ENCODE results near the gene WNT9B. TPM values are rescaled to one million over a fixed set of nuclear protein-coding genes. Genes with fewer than 3 reads are reported as not detected.

WNT9B gene
- total and polyA plus RNA-seq, 4 experiments from 2014 or later: not detected

DNA sequence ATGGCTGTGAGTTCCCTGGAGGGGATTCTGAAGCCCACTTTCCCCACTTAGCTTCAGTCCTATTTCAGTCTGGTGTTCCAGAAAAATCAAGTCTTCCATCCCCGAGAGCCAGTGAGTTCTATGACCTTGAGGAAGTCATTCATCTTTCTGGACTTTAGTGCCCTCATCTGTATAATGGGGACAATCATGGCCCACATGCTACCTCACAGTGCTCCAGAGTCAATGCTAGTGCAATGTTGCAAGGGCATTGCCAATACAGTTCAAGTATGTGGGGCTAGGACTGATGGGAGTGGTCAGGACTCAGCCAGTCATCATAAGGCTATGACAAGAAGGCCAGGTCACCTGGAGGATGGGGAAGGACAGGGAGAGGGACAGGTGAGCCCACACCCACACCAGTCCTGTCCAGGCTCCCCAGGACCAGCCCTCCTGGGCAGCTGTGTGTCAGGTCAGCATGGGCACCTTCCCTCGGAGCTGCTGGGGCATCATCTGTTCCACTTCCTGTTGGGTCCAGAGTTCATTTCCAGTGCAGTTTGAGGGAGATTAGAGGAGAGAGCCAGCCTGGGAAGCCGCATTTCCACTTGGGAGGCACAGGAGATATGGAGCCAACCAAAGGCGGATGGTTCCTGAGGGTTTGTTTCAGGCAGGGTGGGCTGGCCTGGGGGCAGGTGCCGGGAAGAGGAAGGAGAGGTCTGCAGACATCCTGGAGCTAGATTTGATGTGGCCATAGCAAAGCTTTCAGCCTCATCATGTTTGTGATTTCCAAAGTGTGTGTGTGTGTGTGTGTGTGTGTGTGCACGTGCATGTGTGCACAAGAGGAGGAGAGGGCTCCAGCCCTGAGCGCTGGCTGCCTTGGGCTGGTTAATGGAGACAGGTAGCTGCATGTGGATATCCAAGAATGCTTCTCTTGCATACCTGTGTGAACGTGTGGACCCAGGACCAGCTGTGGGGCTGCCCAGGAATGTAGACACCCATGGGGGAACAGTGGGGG lies 3.9 kb upstream of the WNT9B start:
- H3K36me3 ChIP-seq (ENCODE audit: insufficient read depth, low read length): no peaks in the 10 kb centered on the region
- Mint-ChIP-seq H3K27ac (no peak overlapping the region), H3K27me3 (peaks cover 39 to 55% of the 10 kb centered on the region in 2 donors), H3K4me3 (no peak overlapping the region), H3K36me3 (peaks cover 3% of the 10 kb centered on the region in 2 donors), H3K4me1 (peaks cover 4 to 15% (median 10%) of the 10 kb centered on the region in 4 donors), H3K9me3 (peaks cover 2 to 18% (median 12%) of the 10 kb centered on the region in 8 donors)
- no peak overlapping the region for H3K27ac ChIP-seq (ENCODE audit: low read depth, low read length)
- peaks cover 22% of the 10 kb centered on the region for H3K27me3 ChIP-seq (ENCODE audit: insufficient read depth, low read length)
- no peak overlapping the region for H3K4me3 ChIP-seq (ENCODE audit: low read length in 2 of 2)
- ChIA-PET CTCF (ENCODE audit: partially characterized antibody) (no interaction called here), POLR2A (ENCODE audit: partially characterized antibody) (no interaction called here)
- peaks cover 0 to 10% of the 10 kb centered on the region in 2 donors for H3K9me3 ChIP-seq (ENCODE audit: control insufficient read depth in 1 of 2, low read length in 2 of 2)
- intact Hi-C loops (cut with micrococcal nuclease): no loop called here
- peaks cover 8% of the 10 kb centered on the region for H3K4me1 ChIP-seq (ENCODE audit: insufficient read depth, low read length)
- no peak for DNase-seq

DNA sequence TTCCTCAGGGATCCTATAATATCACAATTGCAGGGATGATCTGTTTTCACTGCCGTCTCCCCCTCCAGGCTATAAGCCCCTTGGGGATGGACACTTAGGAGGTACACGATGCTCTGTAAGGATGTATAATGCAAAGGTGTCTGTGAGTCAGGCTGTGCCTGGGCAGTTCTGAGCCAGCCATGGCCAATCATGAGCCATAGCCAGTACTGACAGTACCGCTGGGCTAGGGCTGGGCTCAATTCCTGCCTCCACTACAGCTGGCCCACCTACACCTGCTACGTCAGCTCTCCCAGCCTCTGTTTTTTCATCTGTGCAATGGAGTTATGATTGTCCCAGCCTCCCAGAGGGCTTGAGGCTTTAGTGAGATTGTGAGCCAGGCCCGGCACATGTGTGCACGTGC lies 2.8 kb upstream of the WNT9B start:
- intact Hi-C loops (cut with micrococcal nuclease): no loop called here
- Mint-ChIP-seq H3K4me1 (peaks cover 6 to 15% (median 12%) of the 10 kb centered on the region in 4 donors), H3K27me3 (peaks cover 41 to 59% of the 10 kb centered on the region in 2 donors), H3K9me3 (peaks cover 0 to 8% (median 2%) of the 10 kb centered on the region in 8 donors), H3K27ac (peak overlapping the region in 1 of 7 donors; percentile 70), H3K4me3 (no peak overlapping the region), H3K36me3 (peaks cover 0 to under 1% of the 10 kb centered on the region in 2 donors)
- Histone ChIP-seq H3K4me1 (ENCODE audit: insufficient read depth, low read length) (peaks cover 8% of the 10 kb centered on the region), H3K9me3 (ENCODE audit: control insufficient read depth in 1 of 2, low read length in 2 of 2) (peaks cover 0 to under 1% of the 10 kb centered on the region in 2 donors), H3K27ac (ENCODE audit: low read depth, low read length) (no peak overlapping the region), H3K36me3 (ENCODE audit: insufficient read depth, low read length) (no peaks in the 10 kb centered on the region), H3K27me3 (ENCODE audit: insufficient read depth, low read length) (peaks cover 29% of the 10 kb centered on the region), H3K4me3 (ENCODE audit: low read length in 2 of 2) (no peak overlapping the region)
- ChIA-PET CTCF (ENCODE audit: partially characterized antibody) (no interaction called here), POLR2A (ENCODE audit: partially characterized antibody) (no interaction called here)
- DNase-seq: no peak

DNA sequence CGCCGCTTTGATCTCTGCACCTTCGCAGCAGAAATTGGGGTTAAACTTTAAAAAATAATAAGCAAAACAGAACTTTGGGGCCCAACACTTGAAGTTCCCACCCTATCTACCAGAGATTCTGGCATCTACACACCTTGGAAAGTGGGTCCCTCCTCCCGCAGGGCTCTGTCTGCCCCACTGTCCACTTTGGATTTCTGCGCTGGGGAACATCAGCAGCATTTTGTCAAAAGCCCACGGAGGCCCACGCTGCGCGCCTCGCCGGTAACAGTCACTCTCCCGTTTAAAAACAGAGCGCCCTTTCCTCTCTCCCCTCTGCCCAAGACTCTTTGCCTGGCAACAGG lies 725 bp upstream of the WNT9B start:
- ChIA-PET CTCF (ENCODE audit: partially characterized antibody) (no interaction called here), POLR2A (ENCODE audit: partially characterized antibody) (no interaction called here)
- Histone ChIP-seq H3K4me1 (ENCODE audit: insufficient read depth, low read length) (peaks cover 8% of the 10 kb centered on the region), H3K9me3 (ENCODE audit: control insufficient read depth in 1 of 2, low read length in 2 of 2) (no peaks in the 10 kb centered on the region), H3K27ac (ENCODE audit: low read depth, low read length) (no peak overlapping the region), H3K27me3 (ENCODE audit: insufficient read depth, low read length) (peaks cover 29% of the 10 kb centered on the region), H3K4me3 (ENCODE audit: low read length in 2 of 2) (no peak overlapping the region), H3K36me3 (ENCODE audit: insufficient read depth, low read length) (no peaks in the 10 kb centered on the region)
- no peak overlapping the region for H3K27ac Mint-ChIP-seq
- H3K9me3 Mint-ChIP-seq: peaks cover 0 to 2% (median 0%) of the 10 kb centered on the region in 8 donors
- peaks cover 44 to 67% of the 10 kb centered on the region in 2 donors for H3K27me3 Mint-ChIP-seq
- peak overlapping the region in 6 of 8 donors; percentile 7 to 71 (median 52) for H3K4me3 Mint-ChIP-seq
- intact Hi-C loops (cut with micrococcal nuclease): no loop called here
- no peak for DNase-seq
- no peaks in the 10 kb centered on the region for H3K36me3 Mint-ChIP-seq
- peaks cover 6 to 15% (median 11%) of the 10 kb centered on the region in 4 donors for H3K4me1 Mint-ChIP-seq

DNA sequence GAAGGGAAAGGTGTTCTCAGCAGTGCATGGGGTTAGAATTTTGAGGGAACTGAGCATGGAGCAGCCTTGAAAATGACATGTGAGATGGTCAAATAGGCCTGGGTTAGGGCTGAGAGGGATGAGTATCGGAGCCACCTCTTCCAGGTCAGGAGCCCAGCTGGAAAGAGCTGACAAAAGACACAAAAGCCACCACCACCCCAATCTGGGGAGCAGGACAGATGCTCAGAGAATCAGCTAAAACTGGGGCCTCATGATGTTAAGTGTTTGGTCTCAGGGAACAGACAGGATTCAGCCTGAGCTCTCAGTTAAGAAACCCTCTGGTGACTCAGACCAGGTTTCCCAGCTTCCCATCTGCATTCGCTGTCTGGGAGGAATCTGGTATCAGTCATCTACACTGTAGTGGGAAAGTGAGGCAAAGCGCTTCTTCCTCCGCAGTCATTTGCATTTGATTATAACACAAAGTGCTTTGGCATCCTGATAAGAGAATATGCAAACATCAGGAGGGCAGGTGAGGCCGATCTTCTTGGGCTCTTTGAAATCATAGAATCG lies 2.6 kb downstream of the WNT9B start:
- peaks cover 6 to 15% (median 11%) of the 10 kb centered on the region in 4 donors for H3K4me1 Mint-ChIP-seq
- no peak overlapping the region for H3K27ac ChIP-seq (ENCODE audit: low read depth, low read length)
- CTCF ChIA-PET (ENCODE audit: partially characterized antibody): interaction anchor here (0.6 to 1.4 kb wide), 2 partner anchors 9 to 11 kb away, joined by 3 to 6 read pairs; no protein-coding TSS in a partner anchor
- H3K4me1 ChIP-seq (ENCODE audit: insufficient read depth, low read length): peaks cover 8% of the 10 kb centered on the region
- intact Hi-C loops (cut with micrococcal nuclease): no loop called here
- no peak for DNase-seq
- H3K4me3 Mint-ChIP-seq: no peak overlapping the region
- H3K4me3 ChIP-seq (ENCODE audit: low read length in 2 of 2): no peak overlapping the region
- no peaks in the 10 kb centered on the region for H3K9me3 ChIP-seq (ENCODE audit: control insufficient read depth in 1 of 2, low read length in 2 of 2)
- peaks cover 20% of the 10 kb centered on the region for H3K27me3 ChIP-seq (ENCODE audit: insufficient read depth, low read length)
- peak overlapping the region in 1 of 7 donors; percentile 8 for H3K27ac Mint-ChIP-seq
- H3K36me3 ChIP-seq (ENCODE audit: insufficient read depth, low read length): no peaks in the 10 kb centered on the region
- no peaks in the 10 kb centered on the region for H3K36me3 Mint-ChIP-seq
- POLR2A ChIA-PET (ENCODE audit: partially characterized antibody): no interaction called here
- H3K27me3 Mint-ChIP-seq: peaks cover 45 to 53% of the 10 kb centered on the region in 2 donors
- H3K9me3 Mint-ChIP-seq: peaks cover 0 to 4% (median 0%) of the 10 kb centered on the region in 8 donors

- Mint-ChIP-seq H3K27ac (no peak overlapping the region), H3K4me3 (no peak overlapping the region), H3K36me3 (no peaks in the 10 kb centered on the region), H3K9me3 (peaks cover 0 to 4% (median 0%) of the 10 kb centered on the region in 8 donors), H3K27me3 (peaks cover 45 to 49% of the 10 kb centered on the region in 2 donors), H3K4me1 (peaks cover 6 to 15% (median 11%) of the 10 kb centered on the region in 4 donors)
- POLR2A ChIA-PET (ENCODE audit: partially characterized antibody): no interaction called here
- Histone ChIP-seq H3K27ac (ENCODE audit: low read depth, low read length) (no peak overlapping the region), H3K27me3 (ENCODE audit: insufficient read depth, low read length) (peaks cover 20% of the 10 kb centered on the region), H3K9me3 (ENCODE audit: control insufficient read depth in 1 of 2, low read length in 2 of 2) (no peaks in the 10 kb centered on the region), H3K4me1 (ENCODE audit: insufficient read depth, low read length) (peaks cover 8% of the 10 kb centered on the region), H3K4me3 (ENCODE audit: low read length in 2 of 2) (no peak overlapping the region), H3K36me3 (ENCODE audit: insufficient read depth, low read length) (no peaks in the 10 kb centered on the region)
- intact Hi-C loops (cut with micrococcal nuclease): no loop called here
- DNase-seq: no peak
- CTCF ChIA-PET (ENCODE audit: partially characterized antibody): interaction anchor here (1.4 kb wide), 1 partner anchor 12 kb away, joined by 6 read pairs; no protein-coding TSS in a partner anchor
Measured at GRCh38 chr17:46854515-46854914, 3.1 kb downstream of the WNT9B start.

DNA sequence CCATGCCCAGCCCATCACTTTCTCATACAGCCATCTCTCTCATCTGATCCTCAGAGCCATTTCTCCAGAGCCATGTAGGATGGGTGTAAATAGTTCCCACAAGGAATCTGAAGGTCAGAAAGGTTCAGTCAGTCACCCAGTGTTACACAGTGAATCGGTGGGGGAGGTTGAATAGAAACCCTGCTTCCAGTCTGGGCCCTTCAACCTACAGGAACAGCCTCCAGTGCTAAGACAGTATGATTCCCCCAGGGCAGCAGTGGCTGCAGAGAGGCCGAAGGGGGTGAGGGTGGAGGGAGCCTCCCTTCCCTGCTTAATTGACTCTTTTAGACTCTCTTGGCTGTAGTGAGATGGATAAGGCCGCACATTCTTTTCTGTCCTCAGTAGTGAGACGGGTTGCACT lies 3.6 kb downstream of the WNT9B start:
- intact Hi-C loops (cut with micrococcal nuclease): no loop called here
- Histone ChIP-seq H3K36me3 (ENCODE audit: insufficient read depth, low read length) (no peaks in the 10 kb centered on the region), H3K9me3 (ENCODE audit: control insufficient read depth in 1 of 2, low read length in 2 of 2) (no peaks in the 10 kb centered on the region), H3K4me3 (ENCODE audit: low read length in 2 of 2) (no peak overlapping the region), H3K27ac (ENCODE audit: low read depth, low read length) (no peak overlapping the region), H3K4me1 (ENCODE audit: insufficient read depth, low read length) (peaks cover 8% of the 10 kb centered on the region), H3K27me3 (ENCODE audit: insufficient read depth, low read length) (peaks cover 20% of the 10 kb centered on the region)
- Mint-ChIP-seq H3K36me3 (no peaks in the 10 kb centered on the region), H3K4me1 (peaks cover 6 to 15% (median 11%) of the 10 kb centered on the region in 4 donors), H3K27ac (no peak overlapping the region), H3K4me3 (no peak overlapping the region), H3K27me3 (peaks cover 43 to 49% of the 10 kb centered on the region in 2 donors), H3K9me3 (peaks cover 0 to 4% (median 0%) of the 10 kb centered on the region in 8 donors)
- DNase-seq: no peak
- CTCF ChIA-PET (ENCODE audit: partially characterized antibody): no interaction called here
- POLR2A ChIA-PET (ENCODE audit: partially characterized antibody): no interaction called here

DNA sequence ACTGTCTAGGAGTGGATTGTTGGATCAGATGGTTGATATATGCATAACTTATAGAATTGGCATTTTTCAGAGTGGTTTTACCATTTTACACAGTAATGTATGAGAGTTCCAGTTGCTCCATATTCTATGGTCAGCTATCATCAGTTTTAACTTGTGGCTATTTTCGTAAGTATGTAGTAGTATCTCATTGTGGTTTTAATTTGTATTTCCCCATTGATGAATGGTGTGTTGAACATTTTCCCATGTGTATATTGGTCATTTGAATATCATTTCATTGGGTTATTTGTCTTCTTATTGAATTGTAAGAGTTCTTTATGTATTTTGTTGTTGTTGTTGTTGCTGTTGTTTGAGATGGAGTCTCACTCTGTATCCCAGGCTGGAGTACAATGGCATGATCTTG lies 6.2 kb downstream of the WNT9B start:
- H3K4me3 Mint-ChIP-seq: no peak overlapping the region
- peaks cover 0 to 3% (median 0%) of the 10 kb centered on the region in 8 donors for H3K9me3 Mint-ChIP-seq
- H3K4me1 Mint-ChIP-seq: peaks cover 0 to 2% (median under 1%) of the 10 kb centered on the region in 4 donors
- H3K4me3 ChIP-seq (ENCODE audit: low read length in 2 of 2): no peak overlapping the region
- H3K27me3 ChIP-seq (ENCODE audit: insufficient read depth, low read length): peaks cover 5% of the 10 kb centered on the region
- no peak overlapping the region for H3K27ac ChIP-seq (ENCODE audit: low read depth, low read length)
- intact Hi-C loops (cut with micrococcal nuclease): no loop called here
- ChIA-PET POLR2A (ENCODE audit: partially characterized antibody) (no interaction called here), CTCF (ENCODE audit: partially characterized antibody) (no interaction called here)
- no peak overlapping the region for H3K27ac Mint-ChIP-seq
- H3K4me1 ChIP-seq (ENCODE audit: insufficient read depth, low read length): no peaks in the 10 kb centered on the region
- no peaks in the 10 kb centered on the region for H3K9me3 ChIP-seq (ENCODE audit: control insufficient read depth in 1 of 2, low read length in 2 of 2)
- H3K36me3 ChIP-seq (ENCODE audit: insufficient read depth, low read length): no peaks in the 10 kb centered on the region
- peaks cover 31 to 37% of the 10 kb centered on the region in 2 donors for H3K27me3 Mint-ChIP-seq
- no peaks in the 10 kb centered on the region for H3K36me3 Mint-ChIP-seq
- no peak for DNase-seq

Measured in CD4-positive, alpha-beta memory T cell (primary cell).